ENCODE measurements around the gene TMEM178A.
"Not testable (repeated sequence)": the region's sequence is repeated elsewhere in the genome, so short reads cannot be mapped to it uniquely, and the experiment has no call there.

TMEM178A gene

DNA sequence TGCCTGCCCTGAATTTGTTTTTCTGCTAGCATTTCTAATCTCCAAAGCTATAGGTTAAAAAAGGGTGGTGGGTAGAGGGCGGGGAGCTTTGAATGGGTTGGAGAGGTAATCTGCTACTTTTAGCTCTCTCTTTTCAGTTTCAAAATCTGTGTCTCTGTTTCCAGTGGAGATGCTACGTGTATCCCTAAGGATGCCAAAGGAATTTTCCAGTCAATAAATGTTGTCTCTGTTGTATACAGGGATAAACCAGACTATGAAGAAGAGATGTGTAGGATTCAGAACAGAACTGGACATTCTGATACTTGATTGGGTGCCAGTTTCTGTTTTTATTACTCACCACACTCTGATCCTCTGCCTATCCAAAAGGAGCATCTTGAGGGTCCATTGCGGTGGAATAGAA lies 50.1 kb downstream of the TMEM178A start:
- no peak for DNase-seq (ENCODE audit: low spot score)

DNA sequence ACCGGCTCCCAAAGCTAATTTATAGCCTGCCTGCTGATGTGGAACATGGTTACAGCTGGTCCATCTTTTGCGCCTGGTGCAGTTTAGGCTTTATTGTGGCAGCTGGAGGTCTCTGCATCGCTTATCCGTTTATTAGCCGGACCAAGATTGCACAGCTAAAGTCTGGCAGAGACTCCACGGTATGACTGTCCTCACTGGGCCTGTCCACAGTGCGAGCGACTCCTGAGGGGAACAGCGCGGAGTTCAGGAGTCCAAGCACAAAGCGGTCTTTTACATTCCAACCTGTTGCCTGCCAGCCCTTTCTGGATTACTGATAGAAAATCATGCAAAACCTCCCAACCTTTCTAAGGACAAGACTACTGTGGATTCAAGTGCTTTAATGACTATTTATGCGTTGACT lies 51.4 kb downstream of the TMEM178A start:
- no peak for DNase-seq (ENCODE audit: low spot score)

DNA sequence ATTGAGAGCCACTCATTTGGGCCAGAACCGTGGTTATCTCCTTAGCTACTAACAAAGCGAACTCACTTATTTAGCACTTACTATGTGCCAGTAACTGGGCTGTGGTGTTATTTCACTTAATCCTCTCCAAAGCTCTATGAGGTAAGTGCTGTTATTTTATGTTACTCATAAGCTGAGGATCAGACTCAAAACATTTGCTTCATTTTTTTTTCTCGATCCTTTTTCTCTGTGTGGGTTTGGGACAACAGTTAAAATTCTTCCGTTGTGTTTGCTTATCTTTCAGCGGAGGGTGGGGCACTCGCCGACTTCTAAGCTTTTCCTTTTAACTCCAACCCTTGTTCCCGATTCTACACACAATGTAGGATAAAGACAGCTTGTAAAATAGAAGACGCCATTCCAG lies 52.8 kb downstream of the TMEM178A start:
- no peak for DNase-seq (ENCODE audit: low spot score)

DNA sequence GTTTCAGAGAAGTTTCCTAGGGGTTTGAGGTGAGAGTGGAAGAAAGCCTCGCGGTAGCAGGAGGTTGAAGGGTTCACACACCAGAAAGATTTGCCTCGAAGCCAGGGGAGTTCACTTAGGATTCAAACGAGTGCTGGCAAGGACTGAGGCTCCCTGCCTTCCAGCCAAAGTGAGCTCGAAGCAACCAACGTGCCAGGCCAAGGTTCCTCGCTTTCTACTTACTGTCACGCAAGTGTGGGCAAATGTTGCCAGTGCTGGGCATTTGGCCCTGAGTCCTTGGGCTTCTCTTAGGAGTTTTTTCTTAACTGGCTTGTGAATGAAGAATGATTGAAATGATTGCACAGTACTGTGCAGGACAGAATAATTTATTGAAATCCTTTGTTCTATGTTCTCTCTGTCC lies 53.6 kb downstream of the TMEM178A start:
- DNase-seq (ENCODE audit: low spot score): no peak

DNA sequence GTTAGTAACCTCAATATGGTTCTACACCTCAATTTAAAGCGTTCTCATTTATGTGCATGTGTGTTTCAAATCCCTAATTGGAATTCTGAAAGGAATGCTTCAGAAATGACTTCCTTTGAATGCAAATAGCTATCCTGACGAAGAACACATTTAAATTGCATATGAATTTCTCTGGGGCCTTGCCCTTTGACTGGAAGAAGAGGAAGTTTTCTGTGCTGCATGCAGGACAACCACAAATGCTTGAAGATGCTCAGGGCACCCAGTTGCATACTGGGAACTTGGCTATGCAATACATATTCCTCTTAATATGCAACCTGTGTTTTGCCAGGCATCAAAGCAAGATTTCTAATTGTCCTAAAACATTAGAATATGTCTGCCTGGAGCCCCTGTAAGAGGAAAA lies 55.3 kb downstream of the TMEM178A start:
- DNase-seq (ENCODE audit: low spot score): no peak

DNA sequence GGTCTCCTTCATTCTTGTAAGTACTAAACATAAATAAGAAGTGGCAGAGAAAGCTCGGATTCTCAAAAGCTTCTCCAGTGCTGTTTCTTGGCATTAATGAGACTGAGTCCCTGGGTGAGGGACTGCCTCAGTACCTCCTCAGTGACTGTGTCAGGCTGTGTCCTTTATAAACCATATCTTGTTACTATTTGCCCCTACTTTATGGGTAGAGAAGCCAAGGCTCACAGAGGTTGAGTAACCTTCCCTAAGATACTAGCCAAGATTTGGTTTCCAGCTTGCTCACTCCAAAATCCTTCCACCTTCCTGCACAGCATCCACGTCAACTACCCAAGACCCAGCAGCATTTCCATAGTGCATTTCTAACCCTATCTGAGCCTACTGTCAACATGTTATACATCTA lies 57.8 kb downstream of the TMEM178A start:
- DNase-seq (ENCODE audit: low spot score): no peak

DNA sequence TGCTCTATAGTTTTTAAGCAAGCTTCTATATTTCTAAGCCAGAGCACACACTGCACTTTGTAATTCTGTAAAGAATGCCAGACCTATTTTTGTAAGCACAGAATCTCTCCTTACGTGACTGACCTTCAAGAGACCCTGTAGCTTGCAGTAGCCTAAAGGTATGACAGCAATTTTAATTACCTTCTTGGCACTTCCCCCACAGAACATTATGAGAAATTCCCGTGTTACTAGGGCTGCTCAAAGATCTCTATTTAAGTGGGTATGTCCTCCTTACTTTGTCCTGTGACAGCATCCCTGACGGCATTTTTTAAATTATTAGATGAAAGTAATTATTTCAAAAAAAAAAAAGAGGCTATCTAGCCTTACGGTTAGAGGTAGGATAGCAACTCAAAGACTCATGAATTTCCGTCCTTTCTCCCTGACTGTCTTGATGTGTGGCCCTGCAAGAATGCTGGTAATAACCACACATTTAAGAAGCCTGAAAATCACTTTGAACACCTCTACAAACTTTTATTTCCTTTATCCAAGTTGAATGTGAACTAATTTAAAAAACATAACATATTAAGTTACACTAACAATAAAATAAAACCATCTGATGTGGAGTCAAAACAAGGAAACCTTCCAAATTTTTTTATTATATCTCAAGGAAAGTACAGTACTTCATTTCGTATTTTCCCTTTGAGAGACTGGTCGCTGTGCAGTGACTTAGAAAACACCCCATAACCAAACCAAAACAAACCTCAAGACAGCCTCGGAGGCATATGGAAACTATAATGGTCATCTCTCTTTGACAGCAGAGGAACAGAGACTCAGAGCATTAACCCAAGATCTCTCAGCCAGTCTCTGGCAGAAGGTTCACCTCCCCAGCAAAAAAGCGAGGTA lies 58.5 kb downstream of the TMEM178A start:
- no peak for DNase-seq (ENCODE audit: low spot score)

DNA sequence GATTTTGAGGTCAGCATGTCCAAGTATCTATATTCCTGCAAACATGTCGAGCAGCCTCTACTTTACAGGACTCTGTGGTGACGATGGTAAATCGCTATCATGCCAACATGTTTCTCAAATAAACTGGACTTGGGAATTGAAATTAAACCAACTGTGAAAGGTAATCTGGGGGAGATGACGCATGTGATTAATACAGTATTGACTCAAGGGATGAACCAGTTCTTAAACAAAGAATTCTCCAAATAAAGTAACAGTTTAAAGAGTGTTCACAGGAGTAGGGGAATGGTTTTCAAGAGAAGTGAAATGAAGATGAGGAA lies 59.1 kb downstream of the TMEM178A start:
- no peak for DNase-seq (ENCODE audit: low spot score)

DNA sequence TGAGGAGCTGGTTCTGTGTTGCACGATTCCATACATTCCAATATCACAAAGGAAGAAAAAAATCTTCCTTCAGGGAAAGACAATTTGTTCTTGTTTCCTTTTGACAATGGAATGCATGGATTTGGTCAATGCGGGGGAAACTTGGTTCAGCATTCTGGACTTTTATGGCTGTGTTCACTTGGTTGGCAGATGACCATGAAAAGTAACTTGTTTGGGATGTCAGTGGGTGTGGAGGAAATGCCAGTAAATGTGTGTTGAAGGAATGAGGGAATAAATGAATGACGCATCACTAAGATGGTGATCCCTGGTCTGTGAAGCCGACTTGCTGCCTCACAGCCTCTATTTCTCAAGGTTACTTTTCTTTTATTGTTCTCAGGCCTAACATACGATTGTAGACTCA lies 59.7 kb downstream of the TMEM178A start:
- DNase-seq (ENCODE audit: low spot score): no peak

DNA sequence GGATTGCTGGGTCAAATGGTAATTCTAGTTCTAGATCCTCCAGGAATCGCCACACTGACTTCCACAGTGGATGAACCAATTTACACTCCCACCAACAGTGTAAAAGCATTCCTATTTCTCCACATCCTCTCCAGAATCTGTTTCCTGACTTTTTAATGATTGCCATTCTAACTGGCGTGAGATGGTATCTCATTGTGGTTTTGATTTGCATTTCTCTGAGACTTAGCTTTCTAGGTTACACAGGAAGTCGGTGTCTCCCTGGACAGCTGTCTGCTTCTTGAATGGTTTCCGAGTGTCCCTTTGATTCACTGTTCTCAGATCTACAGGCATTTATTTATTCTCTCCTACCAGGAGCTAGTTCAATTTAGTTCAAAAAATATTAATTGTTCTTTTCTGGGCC lies 62.4 kb downstream of the TMEM178A start:
- DNase-seq (ENCODE audit: low spot score): not testable (repeated sequence)

DNA sequence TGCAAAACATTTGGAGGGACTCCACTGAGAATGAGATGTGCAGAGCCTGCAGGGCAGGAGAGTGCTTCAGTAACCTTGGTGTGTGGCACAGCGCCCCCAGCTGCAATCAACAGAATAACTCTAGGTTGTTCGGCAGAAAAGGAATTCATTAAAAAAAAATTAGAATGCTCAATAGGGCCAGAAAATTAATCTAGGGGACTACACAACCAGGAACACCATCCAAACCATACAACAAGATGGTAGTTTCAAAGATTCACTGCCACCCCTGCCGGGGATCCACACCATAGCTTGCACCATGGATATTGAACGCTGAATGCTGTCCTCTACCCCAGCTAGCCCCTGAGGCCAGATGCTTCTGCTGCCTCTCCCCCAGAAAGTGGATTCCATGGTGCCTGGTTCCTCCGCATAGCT lies 63.2 kb downstream of the TMEM178A start:
- DNase-seq (ENCODE audit: low spot score): peak; percentile 50

DNA sequence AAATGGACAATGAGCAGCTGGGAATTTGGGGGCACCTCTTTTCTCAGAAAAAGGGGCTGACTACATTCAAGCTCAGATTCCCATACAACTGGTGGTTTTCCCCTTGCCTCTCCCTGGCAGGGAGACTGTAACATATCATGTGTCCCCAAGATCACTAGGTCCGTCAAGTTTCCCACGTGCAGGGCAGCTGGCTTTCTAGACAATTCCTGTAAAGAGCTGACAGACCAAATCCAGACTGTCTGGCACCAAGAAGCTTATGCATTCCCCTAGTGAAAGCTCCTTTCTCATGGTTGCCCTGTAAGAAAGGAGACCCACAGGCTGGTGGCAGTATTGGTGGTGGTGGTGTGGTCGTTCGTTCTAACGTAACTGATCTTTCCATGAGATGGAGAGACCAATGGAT lies 64.6 kb downstream of the TMEM178A start:
- DNase-seq (ENCODE audit: low spot score): no peak

DNA sequence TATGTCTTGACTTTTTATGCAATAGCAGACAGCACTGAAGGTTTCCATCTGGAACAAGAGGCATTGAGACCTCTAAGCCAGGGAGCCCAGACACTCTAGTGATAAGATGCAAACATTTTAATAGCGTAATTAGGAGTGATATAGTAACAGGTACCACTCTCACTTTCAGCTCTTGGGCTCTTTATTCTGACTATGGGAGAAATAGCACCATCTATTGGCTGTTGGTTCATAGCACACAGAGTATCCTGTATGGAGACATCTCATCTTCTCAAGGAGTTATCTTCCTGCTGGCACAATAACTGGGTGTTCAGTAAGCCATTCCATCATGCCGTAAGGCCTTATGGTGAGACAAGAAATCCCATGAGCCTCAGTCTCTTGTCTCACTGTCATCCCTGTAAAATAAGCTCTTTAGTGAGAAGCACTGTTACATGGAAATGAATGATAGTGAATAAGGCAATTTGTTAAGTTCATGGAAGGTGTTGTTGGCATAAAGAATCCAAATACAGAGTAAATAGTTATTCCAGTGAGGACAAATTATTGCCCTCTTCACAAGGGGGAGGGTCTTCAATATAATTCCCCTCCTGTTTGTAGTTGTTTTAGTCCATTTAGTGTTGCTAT lies 65.1 kb downstream of the TMEM178A start:
- DNase-seq (ENCODE audit: low spot score): peak; percentile 21

DNA sequence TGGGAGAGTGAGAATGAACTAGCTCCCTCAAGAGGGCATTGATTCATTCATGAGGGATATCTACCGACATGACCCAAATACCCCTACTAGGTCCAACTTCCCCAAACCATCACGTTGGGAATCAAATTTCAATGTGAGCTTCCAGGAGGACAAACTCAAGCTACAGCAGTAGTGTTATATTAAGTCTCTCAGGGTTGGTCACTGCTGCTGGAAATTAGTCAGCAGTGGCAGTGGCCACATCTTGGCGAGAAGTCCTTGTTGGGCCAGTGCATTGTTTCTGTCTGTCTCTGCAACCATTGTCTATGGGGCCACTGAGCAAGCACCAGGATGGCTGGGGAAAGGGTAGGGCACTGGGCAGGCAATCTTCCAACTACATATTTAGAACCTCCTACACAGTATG lies 65.8 kb downstream of the TMEM178A start:
- DNase-seq (ENCODE audit: low spot score): no peak

DNA sequence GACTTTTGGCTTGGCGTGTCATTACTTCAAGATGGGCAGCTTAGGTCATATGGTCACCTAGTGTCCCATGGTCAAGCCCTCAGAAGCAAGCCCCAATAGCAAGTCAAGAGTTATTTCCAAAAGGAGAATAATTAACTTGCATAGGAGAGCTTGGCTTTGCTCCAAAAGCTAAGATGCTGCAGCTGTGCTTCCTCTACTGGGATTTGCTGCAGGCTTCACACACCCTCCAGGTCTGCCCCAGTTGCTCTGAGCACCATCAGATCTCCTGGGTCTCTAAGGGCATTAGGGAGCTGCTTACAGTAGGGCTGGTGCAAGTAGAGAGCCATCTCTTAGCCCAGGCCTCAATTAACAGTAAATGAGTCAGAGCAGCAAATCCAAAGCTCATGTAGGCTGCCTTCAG lies 66.8 kb downstream of the TMEM178A start:
- no peak for DNase-seq (ENCODE audit: low spot score)

DNA sequence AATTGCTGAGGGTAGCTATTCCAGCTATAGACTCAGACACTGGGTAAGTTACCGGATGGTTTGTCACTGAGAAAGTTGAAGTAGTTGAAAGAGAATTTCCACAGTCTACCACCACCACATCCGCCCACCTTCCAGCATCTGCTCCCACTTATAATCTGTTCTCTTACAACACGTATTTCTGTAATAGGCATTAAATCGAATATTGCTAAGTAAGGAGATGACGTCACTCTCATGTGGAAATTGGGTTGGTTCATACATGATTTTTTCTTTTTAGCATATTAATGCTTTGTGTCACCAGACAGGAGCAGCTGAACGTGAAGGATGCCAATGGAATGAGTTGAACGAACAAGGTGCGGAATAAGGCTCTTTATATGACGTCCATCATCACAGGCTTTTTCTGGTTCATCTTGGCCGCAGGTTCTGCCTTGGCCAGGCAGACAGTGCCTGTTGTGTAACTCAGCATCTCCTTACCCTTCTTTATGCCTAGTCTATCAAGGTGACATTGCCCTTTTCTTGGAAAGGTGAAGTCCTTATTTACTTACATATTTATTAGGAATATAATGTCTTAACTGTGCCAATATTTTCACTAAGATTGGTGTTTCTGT lies 67.5 kb downstream of the TMEM178A start:
- DNase-seq (ENCODE audit: low spot score): no peak

DNA sequence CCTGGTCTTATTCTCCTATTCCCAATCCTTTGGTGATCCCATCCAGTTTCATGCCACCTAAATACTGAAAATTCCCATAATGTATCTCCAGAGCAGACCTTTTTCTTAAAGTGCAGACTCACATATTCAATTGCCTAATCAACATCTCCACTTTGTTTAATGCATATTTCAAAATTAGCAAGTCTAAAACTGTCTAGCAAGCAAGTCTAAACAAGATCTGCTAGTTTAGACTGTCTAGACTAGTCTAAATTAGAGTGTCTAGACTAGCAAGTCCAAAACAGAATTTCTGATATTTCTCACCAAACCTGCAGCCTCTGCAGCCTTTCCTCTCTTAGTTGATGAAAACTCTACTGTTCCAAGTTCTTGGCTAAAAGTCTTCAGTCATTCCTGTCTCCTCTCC lies 68.7 kb downstream of the TMEM178A start:
- no peak for DNase-seq (ENCODE audit: low spot score)

DNA sequence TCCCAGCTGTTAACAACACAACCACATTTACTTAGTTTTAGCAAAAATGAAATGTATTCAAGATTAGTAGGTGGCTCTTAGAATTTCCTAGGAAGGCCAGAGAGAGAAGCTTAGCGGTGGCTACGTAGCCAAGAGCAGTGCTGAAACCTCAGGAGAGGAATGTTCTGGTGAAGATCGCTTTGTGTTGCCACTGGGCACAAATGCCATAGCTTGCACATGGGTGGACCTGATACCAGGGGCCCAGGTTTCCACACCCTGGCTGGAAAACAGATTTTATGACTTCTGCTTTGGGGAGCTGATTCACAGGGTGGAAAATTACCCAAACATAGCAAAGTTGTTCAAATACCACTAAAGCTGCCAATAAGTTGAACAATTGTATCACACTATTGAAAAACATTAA lies 69.9 kb downstream of the TMEM178A start:
- DNase-seq (ENCODE audit: low spot score): no peak

DNA sequence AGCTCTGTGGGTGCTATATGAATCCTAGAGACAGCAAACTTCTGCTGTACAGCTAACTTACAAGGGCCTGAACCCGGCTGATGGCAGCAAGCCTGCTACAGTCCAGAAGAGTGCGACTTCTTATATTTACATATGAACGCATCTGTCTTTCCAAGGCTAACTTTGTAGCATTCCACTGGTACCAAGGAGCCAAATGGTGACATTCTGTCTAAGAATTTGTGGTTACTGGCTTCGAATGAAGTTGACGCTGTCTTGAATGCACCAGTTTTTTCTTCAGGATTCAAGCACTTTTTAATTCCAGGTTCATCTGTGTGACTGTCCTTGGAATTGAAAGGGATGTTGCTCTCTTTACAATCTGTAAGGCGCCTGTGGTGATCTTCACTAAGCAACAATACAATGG lies 70.9 kb downstream of the TMEM178A start:
- DNase-seq (ENCODE audit: low spot score): no peak

DNA sequence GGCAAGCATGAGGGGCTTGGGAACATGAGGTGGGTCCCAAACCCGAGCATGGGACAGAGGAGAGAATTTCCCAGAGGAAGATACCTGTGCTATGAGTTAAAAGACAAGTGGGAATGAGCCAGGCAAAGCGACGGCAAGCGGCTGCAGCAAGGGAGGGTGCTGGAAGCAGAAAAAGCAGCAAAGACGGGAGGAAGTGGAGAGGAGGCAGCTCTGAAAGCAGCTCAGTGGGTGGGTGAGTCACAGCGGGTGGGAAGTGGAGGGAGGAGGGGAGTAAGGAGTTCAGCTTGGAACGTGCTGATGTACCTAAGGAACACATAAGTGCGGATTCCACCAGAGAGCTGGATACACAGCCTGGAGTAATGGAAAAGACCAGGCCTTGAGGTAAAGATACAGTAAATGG lies 71.9 kb downstream of the TMEM178A start:
- DNase-seq (ENCODE audit: low spot score): no peak

DNA sequence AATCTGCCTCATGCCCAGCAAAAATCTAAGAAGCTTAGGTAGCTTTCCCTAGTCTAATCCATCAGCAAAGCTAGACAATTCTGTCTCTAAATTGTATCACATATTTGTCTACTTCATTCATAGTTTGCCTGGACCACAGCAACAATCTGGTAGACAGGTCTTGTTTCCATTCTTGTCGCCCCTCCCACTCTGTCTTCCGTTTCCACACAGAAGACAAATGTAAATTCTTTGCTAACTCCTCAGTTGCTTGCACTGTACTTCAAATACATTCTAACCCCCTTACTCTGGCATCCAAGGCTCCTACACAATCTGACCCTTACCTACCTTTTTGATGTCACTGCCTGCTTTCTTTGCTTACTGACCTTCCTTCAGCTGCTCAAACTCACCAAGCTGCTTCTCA lies 73.2 kb downstream of the TMEM178A start:
- no peak for DNase-seq (ENCODE audit: low spot score)

DNA sequence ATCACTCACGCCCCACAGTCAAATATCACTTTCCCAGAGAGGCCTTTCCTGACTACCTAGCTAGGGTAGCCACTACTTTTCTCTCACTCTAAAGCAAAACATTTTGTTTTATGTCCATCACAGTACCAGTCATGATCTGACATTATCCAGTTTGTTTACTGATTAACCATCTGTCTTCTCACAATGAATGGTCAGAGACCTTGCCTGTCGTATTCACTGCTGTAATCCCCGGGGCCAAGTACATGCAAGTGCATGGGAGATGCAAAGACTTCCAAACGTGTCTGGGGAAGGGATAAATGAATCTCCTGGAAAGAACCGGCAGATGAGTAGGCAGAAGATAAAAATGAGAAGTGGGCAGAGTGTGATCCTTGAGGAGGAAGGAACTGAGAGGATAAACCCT lies 73.7 kb downstream of the TMEM178A start:
- DNase-seq (ENCODE audit: low spot score): no peak

DNA sequence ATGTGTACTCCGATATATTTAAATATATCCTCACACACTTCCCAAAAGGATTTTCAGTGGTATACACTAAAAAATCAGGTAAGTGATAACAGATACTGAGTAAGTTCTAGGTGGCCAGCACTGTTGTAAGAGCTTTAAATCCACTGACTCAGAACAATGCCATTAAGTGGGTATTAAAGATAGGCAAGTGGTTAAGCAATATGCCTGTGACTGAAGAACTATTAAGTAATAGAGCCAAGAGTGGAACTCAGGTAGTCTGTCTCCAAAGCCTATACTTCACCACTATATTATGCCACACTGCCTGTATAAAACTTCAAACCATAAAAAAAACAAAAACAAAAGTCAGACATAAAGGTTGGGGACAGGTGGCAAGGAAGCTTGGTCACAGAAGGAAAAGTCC lies 76.2 kb downstream of the TMEM178A start:
- DNase-seq (ENCODE audit: low spot score): no peak

Data from germinal center (tissue), 1 donor.